Suppressor macrophage treated with lipopolysaccharide for 1 hour (primary cell): ENCODE data around the gene DNAAF3.

Experiments
- DNase-seq, 3 donors: peaks; one replicate each; pipeline ENCODE4 v3.0.0-alpha.2; 2020 to 2022

Gene DNAAF3

GRCh38 chr19:55152017-55152416 lies 14.4 kb downstream of the DNAAF3 start:
- DNase-seq: no peak

GRCh38 chr19:55149078-55150003 lies 17.1 kb downstream of the DNAAF3 start, which contains the start of gene TNNT1:
Gene TNNT1, minus strand, starts transcription at chr19:55149206. Its CDS starts 2,049 bp downstream, at chr19:55147157.
- DNase-seq: no peak

- DNase-seq: no peak
Observed at GRCh38 chr19:55147545-55148251, 18.7 kb downstream of the DNAAF3 start.

- DNase-seq: no peak
Observed at GRCh38 chr19:55146705-55147273, 19.6 kb downstream of the DNAAF3 start.

GRCh38 chr19:55146078-55146704 lies 20.2 kb downstream of the DNAAF3 start:
- DNase-seq: peak; percentile 37 to 54 (median 47)

GRCh38 chr19:55145232-55145631 lies 21.2 kb downstream of the DNAAF3 start:
- peak; percentile 32 to 43 (median 38) for DNase-seq

- no peak for DNase-seq
Observed at GRCh38 chr19:55141696-55142095, 24.7 kb downstream of the DNAAF3 start.

GRCh38 chr19:55137915-55138314 lies 28.5 kb downstream of the DNAAF3 start:
- no peak for DNase-seq

- no peak for DNase-seq
Observed at GRCh38 chr19:55136399-55137102, 29.9 kb downstream of the DNAAF3 start.

GRCh38 chr19:55134736-55135135 lies 31.7 kb downstream of the DNAAF3 start:
- DNase-seq: no peak

GRCh38 chr19:55133639-55134444 lies 32.6 kb downstream of the DNAAF3 start:
- no peak for DNase-seq

- no peak for DNase-seq
Observed at GRCh38 chr19:55132453-55133129, 33.8 kb downstream of the DNAAF3 start.

GRCh38 chr19:55131421-55131820 lies 35.0 kb downstream of the DNAAF3 start:
- no peak for DNase-seq

GRCh38 chr19:55119053-55119452 lies 47.4 kb downstream of the DNAAF3 start:
- peak; percentile 42 to 54 (median 46) for DNase-seq

GRCh38 chr19:55118401-55118991 lies 47.9 kb downstream of the DNAAF3 start:
- peak in 1 of 3 donors; percentile 43 for DNase-seq

GRCh38 chr19:55117663-55118391 lies 48.6 kb downstream of the DNAAF3 start:
- peak; percentile 99 for DNase-seq

- peak in 1 of 3 donors; percentile 39 for DNase-seq
Observed at GRCh38 chr19:55116859-55117662, 49.4 kb downstream of the DNAAF3 start, which contains the start of gene PPP1R12C. Gene PPP1R12C, minus strand, starts transcription at chr19:55117637. Its CDS starts 94 bp downstream, at chr19:55117543.

- DNase-seq: peak; percentile 72 to 81 (median 77)
Observed at GRCh38 chr19:55116232-55116858, 50.1 kb downstream of the DNAAF3 start.
